Prostate gland (tissue), 2 donors: ENCODE data around the gene SPATA2. TPM values are rescaled to one million over a fixed set of nuclear protein-coding genes. Genes with fewer than 3 reads are reported as not detected.
A peak's percentile ranks its signal among the peaks of the same experiment; 100 is the strongest.

Experiments used
- DNase-seq: peaks from one replicate; pipeline ENCODE4 v3.0.0-alpha.2; 2019; ENCODE audit warnings: low spot score
- H3K27ac ChIP-seq, 2 donors: fragments of 200-600 bp; sonication (generic); 2 replicates each; pipeline ENCODE4 v1.5.1; 2017 to 2019
- H3K27me3 ChIP-seq: fragments of 200-600 bp; sonication (generic); replicated peaks from 2 replicates; pipeline ENCODE4 v1.5.1; 2019; ENCODE audit not compliant: insufficient read depth
- H3K36me3 ChIP-seq, 2 donors: fragments of 200-600 bp; sonication (generic); 1 replicate in 1 of 2; 2 replicates in 1 of 2; pipeline versions ENCODE4 v1.5.1 to v1.8.1; 2017 to 2019
- H3K4me1 ChIP-seq: fragments of 200-600 bp; sonication (generic); replicated peaks from 2 replicates; pipeline ENCODE4 v1.5.1; 2019
- H3K4me3 ChIP-seq, 2 donors: fragments of 200-600 bp; sonication (generic); 2 replicates each; pipeline ENCODE4 v1.5.1; 2017 to 2019
- H3K9me3 ChIP-seq: fragments of 200-600 bp; sonication (generic); 2 replicates; pipeline ENCODE4 v1.5.1; 2017
- CTCF ChIP-seq, 4 experiments: fragments of 200-600 bp in 2 of 4; fragments of 450-650 bp in 2 of 4; sonication (generic) in 2 of 4; IDR thresholded peaks; 1 replicate in 3 of 4; 2 replicates in 1 of 4; pipeline ENCODE4 v1.5.1; 2016 to 2019; ENCODE audit warnings: antibody characterized with exemption in 4 of 4, mild to moderate bottlenecking in 2 of 4, moderate library complexity in 2 of 4
- POLR2A ChIP-seq: fragments of 450-650 bp; IDR thresholded peaks from one replicate; pipeline ENCODE4 v1.6.1; 2016; ENCODE audit warnings: antibody characterized with exemption, mild to moderate bottlenecking
- POLR2AphosphoS5 ChIP-seq: sonication (generic); formaldehyde crosslinking; IDR thresholded peaks from one replicate; pipeline ENCODE4 v1.6.1; 2017; ENCODE audit warnings: antibody characterized with exemption
- WGBS: methylation state at CpG from one replicate; pipeline ENCODE4 v1.1.5; 2018; 5-methylcytosine and 5-hydroxymethylcytosine counted together
- intact Hi-C: fragments of 100-400 bp; cut with DNase I; formaldehyde crosslinking; loops from one replicate; pipeline ENCODE4 v1.14.2; 2022
- total RNA-seq, 2 donors: library from RNA; depleted of rRNA; stranded (reverse); fragments of >200 nt; gene quantifications; one replicate each; pipeline ENCODE4 v1.1.0, GENCODE V29; 2016

SPATA2 gene
- total RNA-seq, 2 donors from 2014 or later: 9.2 to 15.2 TPM

- WGBS: 91% methylated on average over 29 of the region's 29 CpGs
- TF ChIP-seq POLR2AphosphoS5: no peak
- TF ChIP-seq CTCF (IDR thresholded peaks at IDR 0.05): no peak
- no peak for TF ChIP-seq POLR2A
- H3K36me3 ChIP-seq: peaks cover 0 to 6% of the 10 kb centered on the region in 2 donors
Measured at GRCh38 chr20:49905415-49906091, 9.8 kb downstream of the SPATA2 start.

GRCh38 chr20:49904440-49905214, 10.7 kb downstream of the SPATA2 start:
- Histone ChIP-seq H3K36me3 (peaks cover 0 to 6% of the 10 kb centered on the region in 2 donors), H3K4me3 (no peak overlapping the region), H3K27ac (no peak overlapping the region), H3K4me1 (peaks cover 17% of the 10 kb centered on the region), H3K9me3 (no peaks in the 10 kb centered on the region), H3K27me3 (no peaks in the 10 kb centered on the region)
- TF ChIP-seq CTCF (IDR thresholded peaks at IDR 0.05): no peak
- no peak for DNase-seq
- intact Hi-C loops: no loop called here
- WGBS: 88% methylated on average over 17 of the region's 17 CpGs

More at GRCh38 chr20:49905415-49906091, 9.8 kb downstream of the SPATA2 start:
- intact Hi-C loops: no loop called here
- Histone ChIP-seq H3K27ac (no peak overlapping the region), H3K27me3 (no peaks in the 10 kb centered on the region), H3K4me1 (peaks cover 21% of the 10 kb centered on the region), H3K4me3 (no peak overlapping the region), H3K9me3 (no peaks in the 10 kb centered on the region)
- DNase-seq: no peak

GRCh38 chr20:49901588-49901987, 13.7 kb downstream of the SPATA2 start:
- Histone ChIP-seq H3K27me3 (no peaks in the 10 kb centered on the region), H3K4me1 (peaks cover 23% of the 10 kb centered on the region), H3K4me3 (no peak overlapping the region), H3K27ac (peak overlapping the region; percentile 74 to 87), H3K9me3 (no peaks in the 10 kb centered on the region), H3K36me3 (peaks cover 0 to 6% of the 10 kb centered on the region in 2 donors)
- intact Hi-C loops: no loop called here
- DNase-seq: peak; percentile 76
- no peak for TF ChIP-seq POLR2A
- TF ChIP-seq CTCF (IDR thresholded peaks at IDR 0.05): no peak
- peak; percentile 57 for TF ChIP-seq POLR2AphosphoS5
- 37% methylated on average over 5 of the region's 5 CpGs for WGBS

GRCh38 chr20:49899541-49900383, 15.6 kb downstream of the SPATA2 start:
- no peaks in the 10 kb centered on the region for H3K9me3 ChIP-seq
- H3K4me3 ChIP-seq: no peak overlapping the region
- DNase-seq: no peak
- WGBS: 44% methylated on average over 10 of the region's 10 CpGs
- TF ChIP-seq CTCF (IDR thresholded peaks at IDR 0.05): no peak
- TF ChIP-seq POLR2AphosphoS5: peak; percentile 76
- H3K27me3 ChIP-seq: no peaks in the 10 kb centered on the region
- intact Hi-C loops: loop anchor here (10.0 kb wide), 1 partner anchor 355 kb away; no protein-coding TSS in a partner anchor
- no peaks in the 10 kb centered on the region for H3K36me3 ChIP-seq
- peaks cover 25% of the 10 kb centered on the region for H3K4me1 ChIP-seq
- H3K27ac ChIP-seq: peak overlapping the region; percentile 74 to 87
